ENCODE data around the gene ZC3H11A. TPM values are rescaled to one million over a fixed set of nuclear protein-coding genes. Genes with fewer than 3 reads are reported as not detected.

The ZC3H11A gene
- total and polyA plus RNA-seq, 10 donors: 45.2 to 218 (median 87.2) TPM

GRCh38 chr1:203813581-203814341, 18.3 kb downstream of the ZC3H11A start:
- no peak for DNase-seq
- Histone ChIP-seq H3K4me1 (peaks cover 0 to 62% (median 6%) of the 10 kb centered on the region in 6 donors), H3K27ac (no peak overlapping the region), H3K4me3 (no peak overlapping the region), H3K9me3 (no peaks in the 10 kb centered on the region), H3K36me3 (peaks cover 0 to 100% (median 52%) of the 10 kb centered on the region in 6 donors), H3K27me3 (replicated peaks in 1 of 7) (no peaks in the 10 kb centered on the region)
- intact Hi-C loops (cut with DNase I; ENCODE audit: low total_unique reads): no loop called here
- WGBS, 5 donors: 97 to 100% (median 98%) methylated on average over 2 of the region's 2 CpGs
- TF ChIP-seq CTCF (IDR thresholded peaks at IDR 0.05 in 8 of 11, conservative IDR thresholded peaks at IDR 0.05 in 3 of 11): no peak
- no peak for TF ChIP-seq POLR2AphosphoS5 (IDR thresholded peaks at IDR 0.05)
- TF ChIP-seq POLR2A (IDR thresholded peaks at IDR 0.05): no peak

GRCh38 chr1:203818399-203818798, 23.0 kb downstream of the ZC3H11A start:
- 67 to 82% (median 78%) methylated on average over 6 of the region's 6 CpGs for WGBS, 5 donors
- no peak for DNase-seq
- intact Hi-C loops (cut with DNase I; ENCODE audit: low total_unique reads): no loop called here
- Histone ChIP-seq H3K27me3 (replicated peaks in 1 of 7) (no peaks in the 10 kb centered on the region), H3K9me3 (no peaks in the 10 kb centered on the region), H3K4me1 (peaks cover 0 to 48% (median 0%) of the 10 kb centered on the region in 6 donors), H3K27ac (peak overlapping the region in 3 of 8 donors; percentile 20 to 38 (median 24)), H3K4me3 (no peak overlapping the region), H3K36me3 (peaks cover 3 to 100% (median 78%) of the 10 kb centered on the region in 6 donors)
- TF ChIP-seq POLR2AphosphoS5 (IDR thresholded peaks at IDR 0.05) (no peak), POLR2A (IDR thresholded peaks at IDR 0.05) (no peak), CTCF (IDR thresholded peaks at IDR 0.05 in 8 of 11, conservative IDR thresholded peaks at IDR 0.05 in 3 of 11) (no peak)

GRCh38 chr1:203823306-203823705, 27.9 kb downstream of the ZC3H11A start:
- H3K27ac ChIP-seq: no peak overlapping the region
- H3K36me3 ChIP-seq: peaks cover 3 to 100% (median 78%) of the 10 kb centered on the region in 6 donors
- no peak for DNase-seq
- no peaks in the 10 kb centered on the region for H3K9me3 ChIP-seq
- H3K4me3 ChIP-seq: no peak overlapping the region
- 93 to 100% (median 94%) methylated on average over 1 of the region's 1 CpG for WGBS, 5 donors
- TF ChIP-seq POLR2AphosphoS5 (IDR thresholded peaks at IDR 0.05): no peak
- no peak for TF ChIP-seq CTCF (IDR thresholded peaks at IDR 0.05 in 8 of 11, conservative IDR thresholded peaks at IDR 0.05 in 3 of 11)
- no peak for TF ChIP-seq POLR2A (IDR thresholded peaks at IDR 0.05)
- H3K4me1 ChIP-seq: peaks cover 0 to 39% (median under 1%) of the 10 kb centered on the region in 6 donors
- no peaks in the 10 kb centered on the region for H3K27me3 ChIP-seq (replicated peaks in 1 of 7)
- intact Hi-C loops (cut with DNase I; ENCODE audit: low total_unique reads): no loop called here

- DNase-seq: no peak
- WGBS, 5 donors: 93 to 98% (median 96%) methylated on average over 2 of the region's 2 CpGs
- Histone ChIP-seq H3K27ac (no peak overlapping the region), H3K27me3 (replicated peaks in 1 of 7) (no peaks in the 10 kb centered on the region), H3K9me3 (no peaks in the 10 kb centered on the region), H3K4me1 (peaks cover 0 to 54% (median 5%) of the 10 kb centered on the region in 6 donors), H3K36me3 (peaks cover 5 to 100% (median 76%) of the 10 kb centered on the region in 6 donors), H3K4me3 (no peak overlapping the region)
- intact Hi-C loops (cut with DNase I; ENCODE audit: low total_unique reads): no loop called here
- no peak for TF ChIP-seq POLR2AphosphoS5 (IDR thresholded peaks at IDR 0.05)
- TF ChIP-seq CTCF (IDR thresholded peaks at IDR 0.05 in 8 of 11, conservative IDR thresholded peaks at IDR 0.05 in 3 of 11): no peak
- TF ChIP-seq POLR2A (IDR thresholded peaks at IDR 0.05): no peak
These were observed 30.8 kb downstream of the ZC3H11A start for GRCh38 chr1:203826175-203826574.

All from spleen (tissue), 11 donors.